Transverse colon (tissue), 4 donors: ENCODE results near the gene FIBCD1. TPM values are rescaled to one million over a fixed set of nuclear protein-coding genes. Genes with fewer than 3 reads are reported as not detected.

ENCODE experiments used
- DNase-seq: peaks from one replicate; pipeline ENCODE4 v3.0.0-alpha.2; 2019
- H3K27ac ChIP-seq, 4 donors: fragments of 200-600 bp; sonication (generic); 2 replicates each; pipeline ENCODE4 v1.5.1; 2016 to 2018; ENCODE audit warnings: inconsistent platforms in 4 of 4
- H3K27me3 ChIP-seq: fragments of 200-600 bp; sonication (generic); 2 replicates; pipeline ENCODE4 v1.5.1; 2017; ENCODE audit warnings: inconsistent platforms
- H3K36me3 ChIP-seq, 4 donors: fragments of 200-600 bp; sonication (generic); 2 replicates each; pipeline ENCODE4 v1.5.1; 2017 to 2019; ENCODE audit warnings: inconsistent platforms in 4 of 4
- H3K4me1 ChIP-seq, 4 donors: fragments of 200-600 bp; sonication (generic); 2 replicates each; pipeline ENCODE4 v1.5.1; 2017 to 2020; ENCODE audit warnings: inconsistent platforms in 4 of 4
- H3K4me3 ChIP-seq, 4 donors: fragments of 200-600 bp; sonication (generic); 1 replicate in 1 of 4; 2 replicates in 3 of 4; pipeline versions ENCODE4 v1.5.1 to v1.6.1; 2017 to 2019; ENCODE audit warnings: inconsistent platforms in 4 of 4
- H3K9me3 ChIP-seq, 2 donors: fragments of 200-600 bp; sonication (generic); 2 replicates each; pipeline ENCODE4 v1.5.1; 2017 to 2019; ENCODE audit warnings: inconsistent platforms in 2 of 2
- CTCF ChIP-seq, 5 experiments: fragments of 200-600 bp in 3 of 5; fragments of 450-650 bp in 2 of 5; sonication (generic) in 3 of 5; IDR thresholded peaks; 1 replicate in 2 of 5; 2 replicates in 3 of 5; pipeline ENCODE4 v1.5.1; 2016 to 2017; ENCODE audit warnings: antibody characterized with exemption in 5 of 5, inconsistent platforms in 3 of 5, mild to moderate bottlenecking in 2 of 5, moderate library complexity in 1 of 5
- EP300 ChIP-seq: sonication (generic); formaldehyde crosslinking; IDR thresholded peaks from one replicate; pipeline ENCODE4 v1.6.1; 2017; ENCODE audit warnings: antibody characterized with exemption, low read depth
- POLR2A ChIP-seq: fragments of 450-650 bp; IDR thresholded peaks from one replicate; pipeline ENCODE4 v1.6.1; 2016; ENCODE audit warnings: antibody characterized with exemption, mild to moderate bottlenecking, moderate library complexity
- POLR2AphosphoS5 ChIP-seq, 3 donors: sonication (generic); formaldehyde crosslinking; IDR thresholded peaks; one replicate each; pipeline ENCODE4 v1.6.1; 2016; ENCODE audit warnings: antibody characterized with exemption in 3 of 3
- WGBS, 2 donors: methylation state at CpG; one replicate each; pipeline ENCODE4 v1.1.5; 2018; ENCODE audit warnings: low coverage in 1 of 2; 5-methylcytosine and 5-hydroxymethylcytosine counted together
- in situ Hi-C, 4 donors: fragments of 200-750 bp; cut with MboI; loops; one replicate each; pipeline versions ENCODE4 v1.15.0 to v1.15.1; 2017; ENCODE audit warnings: low sequenced_read_pairs in 3 of 4, low pct_ligation_motif_present in 1 of 4, low pct_unique_long_range_greater_than_20kb in 1 of 4
- intact Hi-C: fragments of 100-400 bp; cut with DNase I; formaldehyde crosslinking; loops from one replicate; pipeline ENCODE4 v1.15.1; 2023; ENCODE audit warnings: low total_unique reads
- total RNA-seq, 4 donors: library from RNA; depleted of rRNA; stranded (reverse); fragments of >200 nt; gene quantifications; one replicate each; pipeline ENCODE4 v1.1.0, GENCODE V29; 2016

The FIBCD1 gene
- total RNA-seq, 4 donors from 2014 or later: 1.6 to 54.7 (median 3.3) TPM; not detected in 1

GRCh38 chr9:130920233-130920632 is 18.8 kb downstream of the FIBCD1 start:
- DNase-seq: no peak
- intact Hi-C loops: no loop called here
- Histone ChIP-seq H3K9me3 (no peaks in the 10 kb centered on the region), H3K36me3 (no peaks in the 10 kb centered on the region), H3K4me1 (no peaks in the 10 kb centered on the region), H3K27me3 (peaks cover 46% of the 10 kb centered on the region), H3K4me3 (no peak overlapping the region), H3K27ac (no peak overlapping the region)
- TF ChIP-seq CTCF (IDR thresholded peaks at IDR 0.05) (no peak), POLR2AphosphoS5 (IDR thresholded peaks at IDR 0.05) (no peak), POLR2A (no peak), EP300 (no peak)
- in situ Hi-C loops: no loop called here
- 93% methylated on average over 8 of the region's 8 CpGs; no CpG with 5 or more reads in 1 of the 2 donors for WGBS, 2 donors

- H3K4me1 ChIP-seq: no peaks in the 10 kb centered on the region
Observed at GRCh38 chr9:130919559-130920145, 19.4 kb downstream of the FIBCD1 start.

GRCh38 chr9:130918826-130919558 is 20.1 kb downstream of the FIBCD1 start:
- DNase-seq: no peak
- no peaks in the 10 kb centered on the region for H3K36me3 ChIP-seq
- no peaks in the 10 kb centered on the region for H3K4me1 ChIP-seq
- WGBS, 2 donors: 86% methylated on average over 33 of the region's 33 CpGs; no CpG with 5 or more reads in 1 of the 2 donors
- no peak overlapping the region for H3K4me3 ChIP-seq
- no peak overlapping the region for H3K27ac ChIP-seq
- no peak for TF ChIP-seq EP300
- no peak for TF ChIP-seq CTCF (IDR thresholded peaks at IDR 0.05)
- TF ChIP-seq POLR2AphosphoS5 (IDR thresholded peaks at IDR 0.05): no peak
- TF ChIP-seq POLR2A: no peak
- no peaks in the 10 kb centered on the region for H3K9me3 ChIP-seq
- peaks cover 47% of the 10 kb centered on the region for H3K27me3 ChIP-seq
- in situ Hi-C loops: no loop called here
- intact Hi-C loops: no loop called here

More at GRCh38 chr9:130919559-130920145, 19.4 kb downstream of the FIBCD1 start:
- no peak overlapping the region for H3K27ac ChIP-seq
- intact Hi-C loops (no loop called here), in situ Hi-C loops (no loop called here)
- TF ChIP-seq CTCF (IDR thresholded peaks at IDR 0.05) (no peak), POLR2AphosphoS5 (IDR thresholded peaks at IDR 0.05) (no peak), POLR2A (no peak), EP300 (no peak)
- H3K9me3 ChIP-seq: no peaks in the 10 kb centered on the region
- H3K4me3 ChIP-seq: no peak overlapping the region
- no peaks in the 10 kb centered on the region for H3K36me3 ChIP-seq
- peaks cover 45% of the 10 kb centered on the region for H3K27me3 ChIP-seq
- DNase-seq: no peak
- WGBS, 2 donors: 88 to 100% methylated on average over 1 to 14 of the region's 14 CpGs

- no peak for TF ChIP-seq CTCF (IDR thresholded peaks at IDR 0.05)
- no peak for TF ChIP-seq POLR2AphosphoS5 (IDR thresholded peaks at IDR 0.05)
- TF ChIP-seq POLR2A: no peak
- TF ChIP-seq EP300: no peak
- no peak for DNase-seq
- in situ Hi-C loops (no loop called here), intact Hi-C loops (no loop called here)
- Histone ChIP-seq H3K36me3 (no peaks in the 10 kb centered on the region), H3K4me1 (no peaks in the 10 kb centered on the region), H3K27ac (no peak overlapping the region), H3K9me3 (no peaks in the 10 kb centered on the region), H3K27me3 (peaks cover 45% of the 10 kb centered on the region), H3K4me3 (no peak overlapping the region)
- WGBS, 2 donors: 74% methylated on average over 9 of the region's 9 CpGs; no CpG with 5 or more reads in 1 of the 2 donors
Observed at GRCh38 chr9:130918101-130918825, 20.8 kb downstream of the FIBCD1 start.
